GM21825 (cell line): ENCODE measurements around the gene JARID2.

Experiments
- ATAC-seq: cut with Tn5 transposase; IDR thresholded peaks from one replicate; pipeline ENCODE4 v1.9.1; 2021; ENCODE audit warnings: mild to moderate bottlenecking, moderate library complexity; ENCODE audit not compliant: unreplicated experiment

The JARID2 gene

DNA sequence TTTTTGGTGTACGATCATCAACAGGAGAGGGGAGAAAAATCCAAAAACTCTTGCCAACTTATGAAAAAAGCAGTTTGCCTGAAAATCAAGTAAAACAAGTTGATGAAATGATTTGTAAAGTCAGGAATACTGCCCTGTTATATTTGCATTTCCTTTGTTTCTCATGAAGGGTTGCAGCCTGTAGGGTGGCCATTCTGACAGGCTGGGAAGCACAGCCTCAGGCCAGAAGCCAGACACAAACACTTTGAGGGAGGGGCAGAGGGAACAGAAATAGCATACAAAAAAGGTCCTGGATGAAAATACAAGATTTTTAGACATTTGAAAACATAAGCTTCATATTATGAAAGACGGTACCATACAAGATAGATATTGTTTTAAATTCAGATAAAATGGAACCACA is 307.2 kb downstream of the JARID2 start:
- ATAC-seq = no peak

DNA sequence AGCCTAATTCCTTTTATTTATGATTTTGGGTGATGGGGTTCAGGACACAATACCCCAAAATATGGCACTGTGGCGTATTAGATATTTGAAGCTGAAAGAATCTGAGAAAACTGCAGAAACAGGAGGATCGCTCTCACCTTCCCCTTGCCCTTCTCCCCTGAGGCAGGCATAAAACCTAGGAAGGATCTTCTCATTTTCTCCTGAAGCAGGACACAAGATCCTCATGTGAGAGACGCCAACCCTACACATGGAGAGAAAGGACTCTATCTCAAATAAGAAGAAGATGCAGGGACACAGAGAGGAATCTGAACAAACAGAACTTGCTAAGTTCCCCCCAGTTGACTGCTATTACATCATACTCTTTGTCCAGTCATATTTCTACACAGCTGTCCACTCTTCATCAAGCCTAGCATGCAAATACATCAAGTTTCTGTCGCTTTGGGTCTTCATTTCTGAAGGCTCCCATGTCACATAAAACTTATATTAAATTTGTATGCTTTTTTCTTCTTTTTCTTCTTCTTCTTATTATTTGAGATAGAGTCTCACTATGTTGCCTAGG is 307.9 kb downstream of the JARID2 start:
- no peak for ATAC-seq

DNA sequence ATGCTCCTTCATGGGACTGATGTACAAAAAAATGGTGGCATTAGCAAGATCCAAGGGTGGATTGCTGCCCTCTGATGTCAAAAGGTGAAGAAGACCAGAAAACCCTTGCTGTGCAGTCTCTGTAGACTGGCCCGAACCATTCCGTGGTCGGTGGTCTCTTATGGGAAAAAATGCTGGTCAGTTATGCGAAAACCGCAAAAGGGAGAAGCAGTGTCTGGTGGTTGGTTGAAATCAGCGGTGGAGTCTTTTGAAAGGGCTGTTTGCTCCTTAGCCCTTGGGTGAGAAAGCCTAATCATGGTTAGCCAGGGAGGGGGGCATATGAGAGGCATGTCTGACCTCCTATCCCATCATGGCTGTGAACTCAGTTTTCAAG is 308.8 kb downstream of the JARID2 start:
- ATAC-seq = no peak

DNA sequence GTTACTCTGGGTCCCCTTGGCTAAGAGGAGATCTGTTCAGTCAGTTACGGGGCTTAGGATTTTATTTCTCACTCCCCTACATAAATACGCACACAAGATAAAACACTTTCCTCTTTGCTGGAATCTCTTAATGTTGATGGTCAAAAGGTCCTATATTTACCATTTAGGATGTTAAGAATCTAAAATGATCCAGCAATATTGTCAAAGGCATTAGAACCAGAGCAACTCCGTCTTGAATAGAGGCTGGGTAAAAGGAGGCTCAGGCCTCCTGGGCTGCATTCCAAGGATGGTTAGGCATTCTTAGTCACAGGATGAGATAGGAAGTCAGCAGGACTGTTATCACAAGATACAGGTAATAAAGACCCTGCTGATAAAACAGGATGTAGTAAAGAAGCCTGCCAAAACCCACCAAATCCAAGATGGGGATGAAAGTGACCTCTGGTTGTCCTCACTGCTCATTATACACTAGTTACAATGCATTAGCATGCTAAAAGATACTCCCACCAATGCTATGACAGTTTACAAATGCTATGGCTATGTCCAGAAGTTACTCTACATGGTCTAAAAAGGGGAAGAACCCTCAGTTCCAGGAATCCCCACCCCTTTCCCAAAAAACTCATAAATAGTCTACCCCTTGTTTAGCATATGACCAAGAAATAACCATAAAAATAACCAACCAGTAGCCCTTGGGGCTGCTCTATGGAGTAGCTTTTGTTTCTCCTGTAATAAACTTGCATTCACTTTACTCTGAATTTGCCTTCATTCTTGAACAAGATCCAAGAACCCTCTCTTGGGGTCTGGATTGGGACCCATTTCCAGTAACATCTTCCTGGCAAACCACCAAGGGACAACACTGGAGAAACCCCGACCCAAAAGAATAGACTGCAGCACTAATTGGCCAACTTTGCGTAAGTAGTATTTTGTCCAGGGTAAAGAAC is 309.5 kb downstream of the JARID2 start:
- ATAC-seq = no peak

DNA sequence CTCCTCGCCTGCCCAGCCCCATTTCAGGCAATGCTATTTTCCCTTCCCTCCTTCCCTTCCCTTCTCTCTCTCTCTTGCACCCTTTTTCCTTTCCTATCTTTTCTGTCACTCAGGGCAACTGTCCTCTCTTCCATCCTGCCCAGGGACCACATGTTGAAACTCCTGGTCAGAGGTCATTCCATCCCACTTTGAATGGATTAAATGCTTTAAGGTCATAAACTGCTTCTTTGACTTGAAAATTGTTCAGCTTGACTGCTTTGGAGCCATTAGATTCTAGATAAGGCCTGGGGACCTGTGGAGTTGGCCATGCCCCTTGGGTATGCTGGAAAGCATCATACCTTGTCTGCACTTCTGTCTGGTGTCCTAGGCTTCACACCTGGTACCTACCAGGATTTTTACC is 310.8 kb downstream of the JARID2 start:
- no peak for ATAC-seq

DNA sequence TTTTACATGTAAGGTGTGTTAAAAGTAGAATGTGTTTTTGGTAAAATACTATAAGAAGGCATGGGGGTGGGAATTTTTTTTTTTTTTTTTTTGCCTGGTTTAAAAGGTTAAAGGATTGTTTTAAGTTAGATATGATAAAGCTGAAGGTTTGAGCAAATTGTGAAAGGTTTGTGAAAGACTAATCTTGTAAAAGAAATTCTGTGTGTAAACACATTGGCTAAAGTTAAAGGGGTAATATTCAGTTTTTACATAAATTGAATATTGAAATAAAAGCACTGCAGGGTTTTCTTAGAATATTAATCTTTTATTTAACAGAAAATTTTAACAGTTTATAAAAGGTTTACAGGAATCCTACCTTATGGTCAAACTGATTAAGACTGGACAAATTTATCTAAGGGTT is 311.3 kb downstream of the JARID2 start:
- no peak for ATAC-seq

DNA sequence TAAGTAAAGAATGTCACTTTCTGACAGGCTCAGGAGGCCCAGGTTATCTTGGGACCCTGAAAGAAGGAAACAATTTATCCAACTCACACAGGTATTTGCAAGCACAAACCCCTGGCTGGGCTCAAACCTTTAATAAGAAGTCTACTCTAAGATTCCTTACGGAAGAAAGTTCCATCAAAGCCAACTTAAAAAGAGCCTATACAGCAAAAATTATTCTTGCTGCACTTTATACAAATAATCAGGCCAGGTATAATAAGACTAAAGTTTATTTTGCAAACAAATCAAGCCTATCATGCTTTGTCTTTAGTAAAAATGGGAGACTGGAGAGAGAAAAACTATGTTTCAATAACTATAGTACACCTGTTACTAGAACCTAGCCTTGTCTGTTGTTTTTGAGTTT is 314.8 kb downstream of the JARID2 start:
- ATAC-seq = no peak

DNA sequence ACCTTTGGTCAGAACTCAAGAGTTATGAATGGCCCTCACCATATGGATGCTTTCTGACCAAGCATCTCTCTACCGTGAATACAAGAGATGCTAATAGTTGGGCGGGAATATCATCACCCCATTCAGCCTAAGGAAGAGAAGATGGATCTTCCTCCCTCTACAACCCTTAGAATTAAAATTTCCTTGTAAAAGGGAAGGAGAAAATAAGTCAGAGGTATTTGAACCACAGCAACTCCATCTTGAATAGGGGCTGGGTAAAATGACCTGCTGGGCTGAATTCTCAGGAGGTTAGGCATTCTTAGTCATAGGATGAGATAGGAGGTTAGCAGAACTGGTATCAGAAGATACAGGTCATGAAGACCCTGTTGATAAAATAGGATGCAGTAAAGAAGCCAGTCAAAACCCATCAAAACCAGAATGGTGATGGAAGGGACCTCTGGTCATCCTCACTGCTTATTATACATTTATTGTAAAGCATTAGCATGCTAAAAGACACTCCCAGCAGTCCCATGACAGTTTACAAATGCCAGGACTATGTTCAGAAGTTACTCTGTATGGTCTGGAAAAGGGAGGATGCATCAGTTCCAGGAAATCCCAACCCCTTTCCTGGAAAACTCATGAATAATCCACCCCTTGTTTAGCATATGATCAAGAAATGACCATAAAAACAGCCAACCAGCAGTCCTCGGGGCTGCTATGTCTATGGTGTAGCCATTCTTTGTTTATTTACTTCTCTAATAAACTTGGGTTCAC is 315.8 kb downstream of the JARID2 start:
- ATAC-seq = no peak

DNA sequence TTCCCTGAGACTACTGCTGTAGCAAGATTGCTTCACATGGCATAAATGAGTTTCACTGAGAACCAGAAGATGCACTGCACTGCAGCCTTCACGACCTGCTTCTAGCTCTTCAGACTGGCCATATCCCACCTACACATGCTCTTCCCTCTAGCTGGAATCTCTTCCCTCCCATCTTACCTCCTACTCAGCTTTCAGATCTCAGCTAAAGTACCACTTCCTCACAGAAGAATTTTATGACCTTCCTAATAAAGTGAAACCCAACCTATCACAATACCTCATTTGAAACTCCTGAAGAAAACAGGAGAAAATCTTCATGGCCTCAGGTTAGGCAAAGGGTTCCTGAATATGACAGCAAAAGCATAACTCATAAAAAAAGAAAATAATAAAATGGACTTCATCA is 317.1 kb downstream of the JARID2 start:
- no peak for ATAC-seq

DNA sequence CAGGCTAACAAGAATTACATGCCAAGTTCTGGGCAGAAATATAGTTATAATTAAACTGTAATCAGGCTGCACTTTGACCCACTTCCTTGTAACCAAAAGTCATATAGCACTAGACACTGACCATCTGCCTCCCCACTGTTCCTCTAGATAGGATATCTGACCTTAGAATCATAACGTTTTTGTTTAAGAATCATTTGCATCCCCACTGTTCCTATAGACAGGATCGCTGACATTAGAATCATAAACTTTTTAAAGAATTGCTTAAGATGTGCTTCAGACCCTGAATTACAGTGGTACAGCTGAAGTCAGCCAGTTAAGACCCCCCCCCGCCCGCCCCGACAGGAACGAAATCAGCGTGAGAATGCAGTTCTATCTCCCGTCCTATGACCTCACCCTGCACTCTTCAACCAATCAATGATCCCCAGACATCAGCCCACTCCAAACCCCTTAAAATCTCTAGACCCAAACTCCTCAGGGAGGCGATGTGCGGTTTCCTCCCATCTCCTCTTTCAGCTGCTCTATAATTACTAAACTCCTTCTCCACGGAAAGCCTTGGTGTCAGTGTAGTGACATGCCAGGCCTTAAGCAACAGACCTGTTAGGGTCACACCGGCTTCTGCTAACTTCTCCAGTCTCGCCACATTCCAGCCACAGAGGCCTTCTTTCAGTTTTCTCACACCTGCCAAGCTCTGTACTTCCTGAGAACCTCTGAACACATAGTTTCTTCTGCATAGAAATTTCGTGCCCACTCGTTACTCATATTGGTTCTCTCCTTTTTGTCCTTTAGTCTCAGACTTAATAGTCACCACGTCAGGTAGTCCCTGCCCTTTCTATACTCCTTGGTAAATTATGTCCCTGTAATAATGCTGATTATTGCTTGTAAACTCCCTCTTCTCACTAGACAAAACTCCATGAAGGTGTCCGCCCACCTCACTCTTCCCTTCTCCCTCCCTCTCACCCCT is 323.4 kb downstream of the JARID2 start:
- no peak for ATAC-seq

DNA sequence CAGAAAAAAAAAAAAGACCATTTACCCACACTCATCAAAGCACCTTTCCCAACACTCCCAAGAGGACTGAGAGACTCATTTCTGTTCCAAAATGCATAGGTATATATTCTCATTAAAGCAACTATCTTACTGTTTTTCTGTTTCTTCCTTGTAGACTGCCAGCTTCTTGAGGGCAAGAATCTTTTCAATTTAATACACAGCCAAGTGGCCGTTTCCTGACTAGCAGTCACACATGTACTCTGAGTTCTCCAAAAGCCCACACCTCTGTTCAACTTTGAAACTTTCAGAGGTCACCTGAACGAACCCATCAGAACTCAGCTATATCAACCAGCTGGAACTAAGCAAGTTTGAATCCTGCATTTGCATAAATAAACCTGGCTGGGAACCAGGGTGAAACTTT is 324.3 kb downstream of the JARID2 start:
- ATAC-seq = no peak
